Esophagus muscularis mucosa (tissue), 4 donors: ENCODE data around the gene CCDC159. TPM values are rescaled to one million over a fixed set of nuclear protein-coding genes. Genes with fewer than 3 reads are reported as not detected.
"Not testable (repeated sequence)": the region's sequence is repeated elsewhere in the genome, so short reads cannot be mapped to it uniquely, and the experiment has no call there.

Source experiments
- DNase-seq: peaks from one replicate; pipeline ENCODE4 v3.0.0-alpha.2; 2017; ENCODE audit errors: extremely low spot score
- H3K27ac ChIP-seq, 4 donors: fragments of 200-600 bp; sonication (generic); replicated peaks in 1 of 4; 1 replicate in 3 of 4; 2 replicates in 1 of 4; pipeline ENCODE4 v1.5.1; 2016 to 2019; ENCODE audit warnings: mild to moderate bottlenecking in 1 of 4
- H3K27me3 ChIP-seq, 4 donors: fragments of 200-600 bp; sonication (generic); one replicate each; pipeline versions ENCODE4 v1.5.1 to v1.6.0; 2016 to 2019
- H3K36me3 ChIP-seq, 4 donors: fragments of 200-600 bp; sonication (generic); one replicate each; pipeline ENCODE4 v1.5.1; 2016 to 2019
- H3K4me1 ChIP-seq, 4 donors: fragments of 200-600 bp; sonication (generic); one replicate each; pipeline ENCODE4 v1.5.1; 2016 to 2019
- H3K4me3 ChIP-seq, 4 donors: fragments of 200-600 bp; sonication (generic); 1 replicate in 2 of 4; 2 replicates in 2 of 4; pipeline ENCODE4 v1.5.1; 2016 to 2019; ENCODE audit warnings: mild to moderate bottlenecking in 4 of 4, moderate library complexity in 1 of 4
- H3K9me3 ChIP-seq, 4 donors: fragments of 200-600 bp; sonication (generic); 1 replicate in 3 of 4; 2 replicates in 1 of 4; pipeline ENCODE4 v1.5.1; 2016 to 2019
- EP300 ChIP-seq: sonication (generic); formaldehyde crosslinking; IDR thresholded peaks from one replicate; pipeline ENCODE4 v1.6.1; 2017; ENCODE audit warnings: antibody characterized with exemption
- POLR2A ChIP-seq: fragments of 450-650 bp; IDR thresholded peaks from one replicate; pipeline ENCODE4 v1.6.1; 2017; ENCODE audit warnings: antibody characterized with exemption, moderate library complexity, mild to moderate bottlenecking, low read depth
- POLR2AphosphoS5 ChIP-seq, 2 donors: sonication (generic); formaldehyde crosslinking; IDR thresholded peaks; one replicate each; pipeline ENCODE4 v1.6.1; 2017; ENCODE audit warnings: antibody characterized with exemption in 2 of 2
- WGBS: methylation state at CpG from one replicate; pipeline ENCODE4 v1.1.5; 2018; 5-methylcytosine and 5-hydroxymethylcytosine counted together
- intact Hi-C: fragments of 100-400 bp; cut with DNase I; formaldehyde crosslinking; loops from one replicate; pipeline ENCODE4 v1.15.1; 2023
- total RNA-seq, 4 donors: library from RNA; depleted of rRNA; stranded (reverse); fragments of >200 nt; gene quantifications; one replicate each; pipeline versions ENCODE4 v1.1.0 to v1.2.1, GENCODE V29; 2016
- TF ChIP-seq, protein P1 (sequence below), 3 experiments: fragments of 200-600 bp in 2 of 3; fragments of 450-650 bp in 1 of 3; sonication (generic) in 2 of 3; IDR thresholded peaks; one replicate each; pipeline ENCODE4 v1.5.1; 2017 to 2019; ENCODE audit warnings: antibody characterized with exemption in 3 of 3, mild to moderate bottlenecking in 2 of 3, moderate library complexity in 1 of 3

Gene CCDC159
- total RNA-seq, 4 donors from 2014 or later = 8.3 to 17.6 (median 13.8) TPM

DNA sequence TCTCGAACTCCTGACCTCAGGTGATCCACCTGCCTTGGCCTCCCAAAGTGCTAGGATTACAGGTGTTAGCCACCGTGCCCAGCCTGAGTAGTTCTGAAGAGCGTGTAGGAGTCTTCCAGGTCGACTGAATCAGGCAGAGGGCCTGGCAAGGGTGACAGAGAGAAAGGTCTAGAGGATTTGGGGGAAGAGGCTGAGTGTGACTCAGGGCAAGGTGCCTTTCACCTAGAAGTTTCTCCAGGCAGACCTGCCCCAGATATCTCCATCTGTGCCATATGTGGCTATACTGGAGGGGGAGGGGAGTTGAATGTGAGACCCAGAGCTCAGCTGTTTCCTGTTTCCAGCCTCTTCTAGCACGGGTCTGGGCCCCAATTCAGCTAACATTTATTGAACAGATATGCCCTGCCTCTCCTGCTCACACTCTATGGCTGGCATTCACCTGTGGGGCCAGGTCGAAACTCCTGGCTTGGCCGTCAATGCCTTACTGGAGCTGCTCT lies 1.3 kb downstream of the CCDC159 start:
- Histone ChIP-seq H3K36me3 (peaks cover 0 to 12% (median 9%) of the 10 kb centered on the region in 4 donors), H3K9me3 (peaks cover 0 to 9% (median 4%) of the 10 kb centered on the region in 4 donors), H3K4me1 (peaks cover 25 to 46% (median 42%) of the 10 kb centered on the region in 4 donors), H3K27ac (peak overlapping the region; percentile 88 to 93 (median 90)), H3K4me3 (no peak overlapping the region), H3K27me3 (no peaks in the 10 kb centered on the region)
- no peak for TF ChIP-seq POLR2A
- no peak for TF ChIP-seq EP300
- TF ChIP-seq, protein P1, sequence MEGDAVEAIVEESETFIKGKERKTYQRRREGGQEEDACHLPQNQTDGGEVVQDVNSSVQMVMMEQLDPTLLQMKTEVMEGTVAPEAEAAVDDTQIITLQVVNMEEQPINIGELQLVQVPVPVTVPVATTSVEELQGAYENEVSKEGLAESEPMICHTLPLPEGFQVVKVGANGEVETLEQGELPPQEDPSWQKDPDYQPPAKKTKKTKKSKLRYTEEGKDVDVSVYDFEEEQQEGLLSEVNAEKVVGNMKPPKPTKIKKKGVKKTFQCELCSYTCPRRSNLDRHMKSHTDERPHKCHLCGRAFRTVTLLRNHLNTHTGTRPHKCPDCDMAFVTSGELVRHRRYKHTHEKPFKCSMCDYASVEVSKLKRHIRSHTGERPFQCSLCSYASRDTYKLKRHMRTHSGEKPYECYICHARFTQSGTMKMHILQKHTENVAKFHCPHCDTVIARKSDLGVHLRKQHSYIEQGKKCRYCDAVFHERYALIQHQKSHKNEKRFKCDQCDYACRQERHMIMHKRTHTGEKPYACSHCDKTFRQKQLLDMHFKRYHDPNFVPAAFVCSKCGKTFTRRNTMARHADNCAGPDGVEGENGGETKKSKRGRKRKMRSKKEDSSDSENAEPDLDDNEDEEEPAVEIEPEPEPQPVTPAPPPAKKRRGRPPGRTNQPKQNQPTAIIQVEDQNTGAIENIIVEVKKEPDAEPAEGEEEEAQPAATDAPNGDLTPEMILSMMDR (IDR thresholded peaks at IDR 0.05) = no peak
- TF ChIP-seq POLR2AphosphoS5 (IDR thresholded peaks at IDR 0.05) = no peak
- 87% methylated on average over 6 of the region's 7 CpGs for WGBS
- intact Hi-C loops = no loop called here
- DNase-seq = no peak

DNA sequence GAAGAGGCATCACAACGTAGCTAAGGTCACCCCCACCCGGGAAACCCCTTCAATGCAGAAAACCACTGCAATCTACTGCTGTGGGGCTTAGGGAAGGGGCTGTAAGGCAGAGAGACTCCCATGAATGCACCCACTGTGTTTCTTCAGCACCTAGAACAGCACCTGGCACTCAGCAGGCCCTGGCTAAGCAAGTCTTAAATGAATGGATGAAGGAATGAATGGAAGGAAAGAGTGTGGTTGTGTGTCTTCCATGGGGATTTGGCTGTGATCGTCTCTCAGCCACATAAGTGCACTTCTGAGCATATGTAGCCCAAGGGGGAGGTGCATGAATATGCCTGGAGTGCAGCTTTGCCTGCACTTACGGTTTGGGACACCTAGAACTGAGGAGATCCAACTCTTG lies 2.9 kb downstream of the CCDC159 start:
- Histone ChIP-seq H3K27me3 (no peaks in the 10 kb centered on the region), H3K4me1 (peaks cover 19 to 30% (median 28%) of the 10 kb centered on the region in 4 donors), H3K27ac (no peak overlapping the region), H3K4me3 (no peak overlapping the region), H3K36me3 (peaks cover 0 to 2% (median 0%) of the 10 kb centered on the region in 4 donors), H3K9me3 (peaks cover 0 to 9% (median 4%) of the 10 kb centered on the region in 4 donors)
- intact Hi-C loops = no loop called here
- WGBS = 100% methylated on average over 4 of the region's 4 CpGs
- TF ChIP-seq POLR2AphosphoS5 (IDR thresholded peaks at IDR 0.05) (no peak), POLR2A (no peak), EP300 (no peak)
- TF ChIP-seq, protein P1 (IDR thresholded peaks at IDR 0.05) = no peak
- DNase-seq = no peak

DNA sequence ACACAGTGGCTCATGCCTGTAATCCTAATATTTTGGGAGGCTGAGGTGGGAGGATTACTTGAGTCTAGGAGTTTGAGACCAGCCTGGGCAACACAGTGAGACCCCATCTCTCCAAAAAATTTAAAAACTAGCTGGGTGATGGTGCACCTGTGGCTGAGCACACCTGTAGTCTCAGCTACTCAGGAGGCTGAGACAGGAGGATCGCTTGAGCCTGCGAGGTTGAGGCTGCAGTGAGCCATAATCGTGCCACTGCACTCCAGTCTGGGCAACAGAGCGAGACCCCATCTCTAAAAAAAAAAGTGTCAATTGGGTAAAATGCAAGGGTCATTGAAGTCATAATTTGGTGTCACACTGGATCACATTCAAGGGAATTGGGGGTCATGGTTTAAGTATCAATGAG lies 7.8 kb downstream of the CCDC159 start:
- H3K27me3 ChIP-seq = not testable (repeated sequence)

DNA sequence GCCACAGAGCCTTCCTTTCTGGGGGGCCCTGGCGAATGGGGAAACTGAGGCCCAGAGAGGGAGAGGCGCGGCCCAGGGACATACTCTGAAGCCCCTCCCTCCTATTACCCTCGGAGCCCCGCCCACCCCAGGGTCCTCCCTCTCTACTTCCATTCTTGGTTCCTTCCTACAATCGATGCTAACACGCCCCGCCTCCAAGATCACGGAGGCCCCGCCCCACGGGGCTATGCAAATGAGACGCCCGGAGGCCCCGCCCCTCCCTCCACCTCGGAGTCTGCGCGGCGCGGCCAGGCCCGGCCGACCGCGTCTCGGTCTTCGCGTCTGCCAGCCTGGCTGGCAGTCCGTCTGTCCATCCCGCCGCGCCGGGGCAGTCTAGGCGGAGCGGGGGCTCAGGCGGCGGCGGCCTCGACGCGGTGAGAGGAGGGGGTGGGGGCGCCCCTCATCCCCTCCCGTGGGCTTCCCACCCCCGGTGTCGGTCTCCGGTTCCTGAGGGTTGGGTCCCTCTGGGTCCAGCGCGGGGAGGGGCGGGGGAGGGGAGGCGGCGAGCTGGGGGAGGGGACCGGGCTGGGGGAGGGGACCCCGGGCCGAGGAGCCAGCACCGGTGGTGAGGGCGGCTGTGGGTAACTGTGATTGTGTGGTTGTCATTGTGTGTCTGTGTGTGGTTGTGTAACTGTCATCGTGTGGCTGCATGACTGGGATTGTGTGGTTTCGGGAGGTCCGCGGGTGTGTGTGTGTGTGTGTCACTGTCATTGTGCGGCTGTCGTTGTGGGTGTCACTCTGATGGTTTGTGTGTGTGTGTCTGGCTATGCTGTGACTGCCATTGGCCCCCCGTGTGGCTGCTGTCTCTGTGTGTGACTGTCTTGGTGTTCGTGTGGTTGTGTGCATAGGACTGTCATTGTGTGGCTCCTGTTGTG lies 9.1 kb downstream of the CCDC159 start, which contains the start of gene PLPPR2:
PLPPR2 (plus strand) TSS at position 273 of the 914 bp plus-strand sequence. CDS start 2,242 bp downstream, outside the sequence.
- Histone ChIP-seq H3K4me1 (peaks cover 5 to 28% (median 25%) of the 10 kb centered on the region in 4 donors), H3K27me3 (no peaks in the 10 kb centered on the region), H3K36me3 (peaks cover 6 to 25% (median 19%) of the 10 kb centered on the region in 4 donors), H3K9me3 (no peaks in the 10 kb centered on the region), H3K4me3 (peak within 1 kb of the TSS; percentile 73 to 83 (median 80)), H3K27ac (peak within 1 kb of the TSS; percentile 79 to 84 (median 82))
- intact Hi-C loops = no loop called here
- peak; percentile 99 for DNase-seq
- 13% methylated on average over 20 of the region's 62 CpGs for WGBS
- TF ChIP-seq POLR2A = peak; percentile 58
- peak; percentile 80 to 91 for TF ChIP-seq POLR2AphosphoS5 (IDR thresholded peaks at IDR 0.05)
- TF ChIP-seq EP300 = no peak
- TF ChIP-seq, protein P1 (IDR thresholded peaks at IDR 0.05) = no peak

More for the DNA sequence above, 7.8 kb downstream of the CCDC159 start:
- peaks cover 5 to 28% (median 25%) of the 10 kb centered on the region in 4 donors for H3K4me1 ChIP-seq
- H3K9me3 ChIP-seq, intact Hi-C loops, H3K4me3 ChIP-seq, H3K27ac ChIP-seq, DNase-seq: not testable (repeated sequence)
- WGBS = 93% methylated on average over 4 of the region's 4 CpGs
- peaks cover 0 to 16% (median 7%) of the 10 kb centered on the region in 4 donors for H3K36me3 ChIP-seq

DNA sequence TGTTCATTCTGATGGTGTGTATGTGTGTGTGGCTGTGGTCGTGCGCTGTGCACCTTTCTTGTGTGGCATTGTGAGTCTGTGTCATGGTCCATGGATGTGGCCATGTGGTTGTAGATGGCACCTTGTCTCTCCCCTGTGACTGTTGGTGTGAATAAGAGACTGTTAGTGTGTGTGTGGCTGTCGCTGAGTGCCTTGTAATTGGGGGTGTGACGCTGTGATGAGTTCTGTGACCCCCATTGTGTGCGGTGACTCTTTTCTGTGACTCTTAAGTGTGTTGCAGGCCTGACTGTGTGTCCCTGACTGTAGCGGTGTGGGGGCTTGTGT lies 9.7 kb downstream of the CCDC159 start:
- Histone ChIP-seq H3K27me3 (no peaks in the 10 kb centered on the region), H3K4me3 (peak overlapping the region; percentile 73 to 83 (median 80)), H3K27ac (peak overlapping the region; percentile 79 to 84 (median 82)), H3K4me1 (peaks cover 5 to 28% (median 25%) of the 10 kb centered on the region in 4 donors), H3K9me3 (no peaks in the 10 kb centered on the region), H3K36me3 (peaks cover 6 to 31% (median 25%) of the 10 kb centered on the region in 4 donors)
- no peak for DNase-seq
- intact Hi-C loops = no loop called here
- no peak for TF ChIP-seq EP300
- no peak for TF ChIP-seq POLR2AphosphoS5 (IDR thresholded peaks at IDR 0.05)
- TF ChIP-seq, protein P1 (IDR thresholded peaks at IDR 0.05) = no peak
- no peak for TF ChIP-seq POLR2A
- WGBS = 80% methylated on average over 3 of the region's 6 CpGs
